ENCODE measurements around the gene CREB3L2. TPM values are rescaled to one million over a fixed set of nuclear protein-coding genes. Genes with fewer than 3 reads are reported as not detected.

The CREB3L2 gene
- polyA plus RNA-seq, 1 of the 3 experiments (the other 2 are of a cell fraction) = 22.9 TPM

DNA sequence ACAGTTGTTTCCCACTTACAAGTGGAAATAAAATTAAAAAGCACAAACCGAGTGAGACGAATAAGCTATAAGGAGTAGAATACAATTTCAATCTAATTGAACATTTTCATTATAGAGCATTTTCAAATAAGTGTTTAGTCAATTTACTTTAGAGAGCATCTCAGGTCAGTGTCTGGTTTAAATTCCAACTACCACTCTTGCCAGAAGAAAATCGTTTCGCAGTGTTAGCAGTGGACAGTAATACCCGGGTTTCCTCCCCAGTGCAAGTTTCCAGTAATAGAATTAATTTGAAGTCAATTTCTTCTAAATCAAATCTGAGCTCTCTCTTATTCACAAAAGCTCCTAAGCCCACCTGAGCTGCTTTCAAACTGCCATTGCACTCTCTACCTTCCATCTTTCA lies 45.7 kb downstream of the CREB3L2 start:
- Histone ChIP-seq H3F3A (replicated peaks; ENCODE audit: insufficient read depth) (peaks cover 11% of the 10 kb centered on the region), H3K79me2 (ENCODE audit: insufficient read depth) (peaks cover 99% of the 10 kb centered on the region), H2AFZ (ENCODE audit: low read depth) (no peak overlapping the region), H3K4me2 (no peak overlapping the region), H3K9ac (no peak overlapping the region), H4K20me1 (ENCODE audit: insufficient read depth) (no peaks in the 10 kb centered on the region; the same call in 1 of the 2 replicates), H3K9me2 (no peaks in the 10 kb centered on the region), H3K4me3 (ENCODE audit: low read depth in 2 of 2, low read length in 1 of 2) (no peak overlapping the region), H3K9me3 (no peaks in the 10 kb centered on the region), H3K27me3 (ENCODE audit: insufficient read depth) (no peaks in the 10 kb centered on the region), H3K4me1 (ENCODE audit: control insufficient read depth in 1 of 2, insufficient read depth in 2 of 2, low read depth in 1 of 2, low read length in 1 of 2) (peaks cover 18 to 41% of the 10 kb centered on the region in 2 experiments), H3K27ac (ENCODE audit: low read depth in 2 of 2, low read length in 1 of 2) (0 out of 4 replicates have a peak overlapping the region, but pooled peaks of 1 of the 2 experiments have one; percentile 4), H3K36me3 (replicated peaks in 1 of 2; ENCODE audit: control insufficient read depth in 1 of 2, insufficient read depth in 2 of 2, low read length in 1 of 2) (peaks cover 0 to 4% of the 10 kb centered on the region in 2 experiments)
- WGBS (ENCODE audit: low lambda C conversion rate) = 92% methylated on average over 5 of the region's 5 CpGs
- CTCF ChIA-PET = interaction anchor here (0.6 to 1.8 kb wide), 6 partner anchors 12 to 53 kb away, joined by 3 to 6 read pairs (median 4); no protein-coding TSS in a partner anchor
- TF ChIP-seq RCOR1 (IDR thresholded peaks at IDR 0.05; ENCODE audit: low read length) = no peak
- TF ChIP-seq, protein P1, sequence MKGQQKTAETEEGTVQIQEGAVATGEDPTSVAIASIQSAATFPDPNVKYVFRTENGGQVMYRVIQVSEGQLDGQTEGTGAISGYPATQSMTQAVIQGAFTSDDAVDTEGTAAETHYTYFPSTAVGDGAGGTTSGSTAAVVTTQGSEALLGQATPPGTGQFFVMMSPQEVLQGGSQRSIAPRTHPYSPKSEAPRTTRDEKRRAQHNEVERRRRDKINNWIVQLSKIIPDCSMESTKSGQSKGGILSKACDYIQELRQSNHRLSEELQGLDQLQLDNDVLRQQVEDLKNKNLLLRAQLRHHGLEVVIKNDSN (IDR thresholded peaks at IDR 0.05; ENCODE audit: borderline replicate concordance, low read depth) = no peak
- no peak for TF ChIP-seq TAF1 (IDR thresholded peaks at IDR 0.05; ENCODE audit: borderline replicate concordance, low read depth, low read length)
- TF ChIP-seq, protein P2, sequence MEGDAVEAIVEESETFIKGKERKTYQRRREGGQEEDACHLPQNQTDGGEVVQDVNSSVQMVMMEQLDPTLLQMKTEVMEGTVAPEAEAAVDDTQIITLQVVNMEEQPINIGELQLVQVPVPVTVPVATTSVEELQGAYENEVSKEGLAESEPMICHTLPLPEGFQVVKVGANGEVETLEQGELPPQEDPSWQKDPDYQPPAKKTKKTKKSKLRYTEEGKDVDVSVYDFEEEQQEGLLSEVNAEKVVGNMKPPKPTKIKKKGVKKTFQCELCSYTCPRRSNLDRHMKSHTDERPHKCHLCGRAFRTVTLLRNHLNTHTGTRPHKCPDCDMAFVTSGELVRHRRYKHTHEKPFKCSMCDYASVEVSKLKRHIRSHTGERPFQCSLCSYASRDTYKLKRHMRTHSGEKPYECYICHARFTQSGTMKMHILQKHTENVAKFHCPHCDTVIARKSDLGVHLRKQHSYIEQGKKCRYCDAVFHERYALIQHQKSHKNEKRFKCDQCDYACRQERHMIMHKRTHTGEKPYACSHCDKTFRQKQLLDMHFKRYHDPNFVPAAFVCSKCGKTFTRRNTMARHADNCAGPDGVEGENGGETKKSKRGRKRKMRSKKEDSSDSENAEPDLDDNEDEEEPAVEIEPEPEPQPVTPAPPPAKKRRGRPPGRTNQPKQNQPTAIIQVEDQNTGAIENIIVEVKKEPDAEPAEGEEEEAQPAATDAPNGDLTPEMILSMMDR (IDR thresholded peaks at IDR 0.05) = no peak
- TF ChIP-seq, protein P3, sequence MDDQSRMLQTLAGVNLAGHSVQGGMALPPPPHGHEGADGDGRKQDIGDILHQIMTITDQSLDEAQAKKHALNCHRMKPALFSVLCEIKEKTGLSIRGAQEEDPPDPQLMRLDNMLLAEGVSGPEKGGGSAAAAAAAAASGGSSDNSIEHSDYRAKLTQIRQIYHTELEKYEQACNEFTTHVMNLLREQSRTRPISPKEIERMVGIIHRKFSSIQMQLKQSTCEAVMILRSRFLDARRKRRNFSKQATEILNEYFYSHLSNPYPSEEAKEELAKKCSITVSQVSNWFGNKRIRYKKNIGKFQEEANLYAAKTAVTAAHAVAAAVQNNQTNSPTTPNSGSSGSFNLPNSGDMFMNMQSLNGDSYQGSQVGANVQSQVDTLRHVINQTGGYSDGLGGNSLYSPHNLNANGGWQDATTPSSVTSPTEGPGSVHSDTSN (IDR thresholded peaks at IDR 0.05) = no peak
- no peak for TF ChIP-seq POLR2AphosphoS5 (IDR thresholded peaks at IDR 0.05; ENCODE audit: low read depth, low read length)
- no peak for TF ChIP-seq MXI1 (IDR thresholded peaks at IDR 0.05; ENCODE audit: low read depth, low read length)
- no peak for TF ChIP-seq EZH2phosphoT487 (IDR thresholded peaks at IDR 0.05; ENCODE audit: borderline replicate concordance, low read depth)
- no peak for TF ChIP-seq CHD2 (IDR thresholded peaks at IDR 0.05; ENCODE audit: low read length, partially characterized antibody)
- no peak for TF ChIP-seq MEF2A (IDR thresholded peaks at IDR 0.05; ENCODE audit: borderline replicate concordance, low read depth)
- no peak for TF ChIP-seq FOXM1 (IDR thresholded peaks at IDR 0.05; ENCODE audit: low read depth)
- TF ChIP-seq TEAD4 (IDR thresholded peaks at IDR 0.05; ENCODE audit: borderline replicate concordance, insufficient read depth) = no peak
- TF ChIP-seq, protein P4, sequence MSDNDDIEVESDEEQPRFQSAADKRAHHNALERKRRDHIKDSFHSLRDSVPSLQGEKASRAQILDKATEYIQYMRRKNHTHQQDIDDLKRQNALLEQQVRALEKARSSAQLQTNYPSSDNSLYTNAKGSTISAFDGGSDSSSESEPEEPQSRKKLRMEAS (IDR thresholded peaks at IDR 0.05; ENCODE audit: low read depth) = no peak
- TF ChIP-seq GATA2 (CRISPR knock-in tag; IDR thresholded peaks at IDR 0.05) = no peak
- TF ChIP-seq, protein P5, sequence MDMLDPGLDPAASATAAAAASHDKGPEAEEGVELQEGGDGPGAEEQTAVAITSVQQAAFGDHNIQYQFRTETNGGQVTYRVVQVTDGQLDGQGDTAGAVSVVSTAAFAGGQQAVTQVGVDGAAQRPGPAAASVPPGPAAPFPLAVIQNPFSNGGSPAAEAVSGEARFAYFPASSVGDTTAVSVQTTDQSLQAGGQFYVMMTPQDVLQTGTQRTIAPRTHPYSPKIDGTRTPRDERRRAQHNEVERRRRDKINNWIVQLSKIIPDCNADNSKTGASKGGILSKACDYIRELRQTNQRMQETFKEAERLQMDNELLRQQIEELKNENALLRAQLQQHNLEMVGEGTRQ (IDR thresholded peaks at IDR 0.05; ENCODE audit: borderline replicate concordance, low read depth, low read length) = no peak
- TF ChIP-seq SIN3A (IDR thresholded peaks at IDR 0.05; ENCODE audit: borderline replicate concordance, low read depth, low read length) = no peak
- TF ChIP-seq JUND (IDR thresholded peaks at IDR 0.05) = no peak
- DNase-seq = no peak
- POLR2A ChIA-PET = no interaction called here

All from SK-N-SH (cell line).